AG04450 (cell line): ENCODE data around the gene AADACL3. TPM values are rescaled to one million over a fixed set of nuclear protein-coding genes. Genes with fewer than 3 reads are reported as not detected.

Experiments
- CTCF ChIA-PET: fragments of 300-600, 350-600 bp; formaldehyde crosslinking; extraction: SDS; loops from one replicate; lab custom pipeline; 2022; ENCODE audit warnings: antibody characterized with exemption, inconsistent platforms; lab: Charles Lee
- POLR2A ChIA-PET: fragments of 350-600 bp; formaldehyde crosslinking; extraction: SDS; loops from one replicate; lab custom pipeline; 2021; ENCODE audit warnings: antibody characterized with exemption, inconsistent platforms; lab: Yijun Ruan, JAX
- DNase-seq: peaks from one replicate; pipeline ENCODE4 v3.0.0-alpha.2; 2011; ENCODE audit warnings: low read depth, low spot score
- H3K27ac ChIP-seq: one replicate; pipeline ENCODE4 v1.5.1; 2012; ENCODE audit warnings: low read depth, low read length, control low read depth
- H3K27me3 ChIP-seq: one replicate; pipeline ENCODE4 v1.6.0; 2012; ENCODE audit warnings: low read length; ENCODE audit not compliant: control insufficient read depth, insufficient read depth
- H3K4me3 ChIP-seq: 2 replicates; pipeline ENCODE4 v1.5.1; 2011; ENCODE audit warnings: mild to moderate bottlenecking, low read depth, low read length, control low read depth
- H3K9me3 ChIP-seq: 2 replicates; pipeline ENCODE4 v1.5.1; 2012; ENCODE audit warnings: low read length; ENCODE audit not compliant: control insufficient read depth, insufficient read depth
- CTCF ChIP-seq: IDR thresholded peaks from 2 replicates; pipeline ENCODE4 v1.5.1; 2011; ENCODE audit warnings: low read depth, low read length, control low read depth, inconsistent platforms
- polyA plus RNA-seq: library from polyadenylated mRNA; depleted of rRNA; stranded (reverse); fragments of >200 nt; gene quantifications from 2 replicates; pipeline ENCODE4 v1.2.3, GENCODE V29; 2011

Gene AADACL3
- polyA plus RNA-seq, 1 experiment = not detected

GRCh38 chr1:12734651-12735050 lies 18.7 kb downstream of the AADACL3 start:
- DNase-seq = no peak
- ChIA-PET POLR2A (no interaction called here), CTCF (no interaction called here)
- H3K27ac ChIP-seq = no peak overlapping the region
- H3K27me3 ChIP-seq = no peaks in the 10 kb centered on the region
- TF ChIP-seq CTCF = no peak
- no peak overlapping the region for H3K4me3 ChIP-seq
- no peaks in the 10 kb centered on the region for H3K9me3 ChIP-seq

- no peak overlapping the region for H3K4me3 ChIP-seq
- no peak for TF ChIP-seq CTCF
- ChIA-PET POLR2A (no interaction called here), CTCF (no interaction called here)
- no peak overlapping the region for H3K27ac ChIP-seq
- no peak for DNase-seq
- H3K27me3 ChIP-seq = no peaks in the 10 kb centered on the region
- H3K9me3 ChIP-seq = peaks cover 9% of the 10 kb centered on the region; the same call in 1 of the 2 replicates
Observed at GRCh38 chr1:12738934-12739333, 23.0 kb downstream of the AADACL3 start.

GRCh38 chr1:12739613-12740012 lies 23.7 kb downstream of the AADACL3 start:
- Histone ChIP-seq H3K9me3 (peaks cover 9% of the 10 kb centered on the region; the same call in 1 of the 2 replicates), H3K27me3 (no peaks in the 10 kb centered on the region), H3K4me3 (no peak overlapping the region), H3K27ac (no peak overlapping the region)
- CTCF ChIA-PET = no interaction called here
- no peak for DNase-seq
- TF ChIP-seq CTCF = no peak
- POLR2A ChIA-PET = no interaction called here

GRCh38 chr1:12741946-12742345 lies 26.0 kb downstream of the AADACL3 start:
- H3K27me3 ChIP-seq = no peaks in the 10 kb centered on the region
- ChIA-PET POLR2A (no interaction called here), CTCF (no interaction called here)
- DNase-seq = no peak
- TF ChIP-seq CTCF = no peak
- H3K9me3 ChIP-seq = peaks cover 9% of the 10 kb centered on the region; the same call in 1 of the 2 replicates
- H3K27ac ChIP-seq = no peak overlapping the region
- H3K4me3 ChIP-seq = no peak overlapping the region

GRCh38 chr1:12745126-12745991 lies 29.4 kb downstream of the AADACL3 start:
- no peak for DNase-seq
- TF ChIP-seq CTCF = no peak
- ChIA-PET CTCF (no interaction called here), POLR2A (no interaction called here)
- no peaks in the 10 kb centered on the region for H3K27me3 ChIP-seq
- H3K27ac ChIP-seq = no peak overlapping the region
- H3K9me3 ChIP-seq = peaks cover 11% of the 10 kb centered on the region
- no peak overlapping the region for H3K4me3 ChIP-seq
